Heart left ventricle (tissue), 16 donors: ENCODE measurements around the gene NEDD8. TPM values are rescaled to one million over a fixed set of nuclear protein-coding genes. Genes with fewer than 3 reads are reported as not detected.

Experiments
- ATAC-seq, 4 donors: fragments of 200-7000 bp; cut with Tn5 transposase; one replicate each; pipeline ENCODE4 v1.9.1; 2020 to 2022; ENCODE audit warnings: moderate library complexity in 4 of 4, mild to moderate bottlenecking in 3 of 4, moderate number of reproducible peaks in 1 of 4
- DNase-seq, 5 donors: peaks; one replicate each; pipeline ENCODE4 v3.0.0-alpha.2; 2020
- H3K27ac ChIP-seq, 12 donors: fragments of 200-600 bp; sonication (generic) in 4 of 12; one replicate each; pipeline versions ENCODE4 v1.5.0 to v1.8.0; 2016 to 2022; ENCODE audit warnings: mild to moderate bottlenecking in 2 of 12
- H3K27me3 ChIP-seq, 9 donors: fragments of 200-600 bp; sonication (generic) in 2 of 9; one replicate each; pipeline versions ENCODE4 v1.5.1 to v1.8.0; 2016 to 2022; ENCODE audit warnings: mild to moderate bottlenecking in 3 of 9
- H3K36me3 ChIP-seq, 9 donors: fragments of 200-600 bp; sonication (generic) in 2 of 9; one replicate each; pipeline versions ENCODE4 v1.5.0 to v1.8.0; 2018 to 2022; ENCODE audit warnings: mild to moderate bottlenecking in 2 of 9
- H3K4me1 ChIP-seq, 12 donors: fragments of 200-600 bp; sonication (generic) in 4 of 12; one replicate each; pipeline versions ENCODE4 v1.5.0 to v1.8.0; 2016 to 2022; ENCODE audit warnings: mild to moderate bottlenecking in 3 of 12
- H3K4me3 ChIP-seq, 12 donors: fragments of 200-600 bp; sonication (generic) in 4 of 12; one replicate each; pipeline versions ENCODE4 v1.5.0 to v1.8.0; 2017 to 2022; ENCODE audit warnings: mild to moderate bottlenecking in 9 of 12, moderate library complexity in 4 of 12
- H3K9me3 ChIP-seq, 12 donors: fragments of 200-600 bp; sonication (generic) in 4 of 12; one replicate each; pipeline versions ENCODE4 v1.5.0 to v1.8.0; 2016 to 2022; ENCODE audit warnings: mild to moderate bottlenecking in 1 of 12
- CTCF ChIP-seq, 12 donors: fragments of 200-600 bp; sonication (generic) in 4 of 12; IDR thresholded peaks; one replicate each; pipeline versions ENCODE4 v1.5.0 to v1.8.0; 2018 to 2022; ENCODE audit warnings: antibody characterized with exemption in 12 of 12, mild to moderate bottlenecking in 5 of 12
- POLR2A ChIP-seq, 2 donors: fragments of 450-650 bp; IDR thresholded peaks; one replicate each; pipeline ENCODE4 v1.6.1; 2017; ENCODE audit warnings: antibody characterized with exemption in 2 of 2, mild to moderate bottlenecking in 2 of 2, moderate library complexity in 2 of 2
- WGBS, 4 donors: extraction: QIAGEN DNeasy Blood & Tissue Kit in 2 of 4; methylation state at CpG; one replicate each; pipeline versions ENCODE4 v1.1.5 to v1.1.7; 2013 to 2018; 5-methylcytosine and 5-hydroxymethylcytosine counted together
- intact Hi-C, 10 donors: fragments of 100-400 bp; cut with DNase I; formaldehyde crosslinking; loops; one replicate each; pipeline versions ENCODE4 v1.11.1 to v1.14.2; 2022
- polyA plus RNA-seq, 2 donors: library from polyadenylated mRNA; stranded (reverse); fragments of 200-250 nt; gene quantifications; one replicate each; pipeline ENCODE4 v1.2.3, GENCODE V29; 2013
- total RNA-seq, 9 donors: library from RNA; depleted of rRNA in 2 of 9; stranded (reverse); fragments of >200 nt in 2 of 9; fragmentation: NEBNext Ultra II Directional in 3 of 9; extraction: Animal tissue kit (Norgen Biotek cat#: 25700) in 3 of 9; gene quantifications; one replicate each; pipeline versions ENCODE4 v1.1.0 to v1.2.4, GENCODE V29; 2016 to 2023
- donor health status: ischemic (EF 13 %, LVEDD 7.1; RV severe dilation, severe dysfunction).
- donor health status: healthy with polysubstance abuse.
- donor health status: DM: no; HTN: yes; CAD: no.
- donor health status: DM: no; HTN: no; CAD: no.
- donor health status: ischemic (EF 25% LVEDD 6.9; RV normal size, moderate dysfunction).
- donor health status: ischemic (EF 25% LVEDD 5.7; RV mildly dilated, moderate dysfunction).
- donor health status: healthy.
- donor health status: DM: yes; HTN: yes; CAD: no.
- donor health status: ischemic (EF 35%, LVEDD 5.7; RV mildly dilated, moderate dysfunction).
- donor health status: nonischemic (EF 11% LVEDD 7.7; RV severe dilation, severe dysfunction).
- donor health status: DM: yes; HTN: yes; CAD: no.
- donor health status: PGD.
- donor health status: ischemic (EF 29% LVEDD 5.4; RV normal size, mild dysfunction).
- donor health status: nonischemic (EF 23%, LVEDD 6.1; RV moderate dilation, normal function).

NEDD8 gene
- total and polyA plus RNA-seq, 11 donors: 174 to 287 (median 206) TPM

DNA sequence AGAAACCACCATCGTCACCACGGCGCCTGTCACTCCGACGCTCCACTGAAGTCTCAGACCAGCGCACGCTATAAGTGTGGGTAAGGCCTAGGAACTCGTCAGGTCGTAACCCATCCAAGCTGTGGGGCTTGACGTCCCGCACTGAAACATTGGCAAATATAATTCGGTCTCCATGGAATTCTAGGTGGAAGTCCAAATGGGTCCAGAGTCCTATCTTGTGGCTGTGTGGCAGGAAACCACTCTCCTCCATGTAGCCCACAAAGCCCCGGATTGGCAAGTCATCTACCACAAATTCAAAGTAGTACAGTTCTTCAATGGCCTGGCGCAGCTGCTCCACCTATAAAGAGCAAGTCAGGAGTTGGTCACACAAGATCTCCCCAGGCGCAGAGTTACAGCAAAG, 39.2 kb downstream of the NEDD8 start:
- 88 to 96% (median 95%) methylated on average over 15 of the region's 15 CpGs for WGBS, 4 donors
- ATAC-seq: no peak

DNA sequence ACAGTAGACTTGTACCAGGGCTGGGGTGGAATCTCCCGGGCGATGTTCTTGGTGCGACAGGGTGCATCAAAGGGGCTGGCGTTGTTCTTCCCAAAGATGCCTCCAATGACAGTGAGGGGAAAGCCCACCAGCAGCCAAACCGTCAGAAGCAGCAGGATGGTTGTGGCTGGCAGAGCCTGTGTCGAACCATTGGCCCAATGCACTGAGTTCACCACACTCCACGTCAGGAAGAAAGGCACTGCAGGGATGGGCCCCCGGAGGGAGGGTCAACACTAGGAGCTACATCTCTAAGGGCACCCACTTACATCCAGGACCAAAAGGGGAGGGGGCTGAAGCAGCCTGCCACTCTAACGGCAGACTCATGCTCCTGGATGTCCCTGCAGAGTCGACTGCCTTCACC, 41.8 kb downstream of the NEDD8 start:
- TF ChIP-seq CTCF (IDR thresholded peaks at IDR 0.05) (no peak), POLR2A (IDR thresholded peaks at IDR 0.05) (no peak)
- WGBS, 4 donors: 89 to 93% (median 92%) methylated on average over 7 to 10 of the region's 10 CpGs
- peaks cover 2 to 37% (median 25%) of the 10 kb centered on the region in 12 donors for H3K4me1 ChIP-seq
- H3K4me3 ChIP-seq: no peak overlapping the region
- no peak overlapping the region for H3K27ac ChIP-seq
- no peaks in the 10 kb centered on the region for H3K27me3 ChIP-seq
- H3K36me3 ChIP-seq: peaks cover 0 to 50% (median 37%) of the 10 kb centered on the region in 9 donors
- intact Hi-C loops: no loop called here
- ATAC-seq: no peak
- H3K9me3 ChIP-seq: no peaks in the 10 kb centered on the region
- DNase-seq: no peak

More for the DNA sequence above, 39.2 kb downstream of the NEDD8 start:
- no peak overlapping the region for H3K27ac ChIP-seq
- no peak for DNase-seq
- H3K4me3 ChIP-seq: no peak overlapping the region
- intact Hi-C loops: no loop called here
- no peak for TF ChIP-seq POLR2A (IDR thresholded peaks at IDR 0.05)
- no peak for TF ChIP-seq CTCF (IDR thresholded peaks at IDR 0.05)
- H3K4me1 ChIP-seq: peaks cover 2 to 49% (median 32%) of the 10 kb centered on the region in 12 donors
- H3K27me3 ChIP-seq: no peaks in the 10 kb centered on the region
- H3K9me3 ChIP-seq: no peaks in the 10 kb centered on the region
- H3K36me3 ChIP-seq: peaks cover 0 to 33% (median 23%) of the 10 kb centered on the region in 9 donors

GRCh38 chr14:24189460-24189859, 42.7 kb downstream of the NEDD8 start:
- Histone ChIP-seq H3K36me3 (peaks cover 0 to 60% (median 46%) of the 10 kb centered on the region in 9 donors), H3K27ac (peak overlapping the region in 6 of 12 donors; percentile 41 to 80 (median 68)), H3K9me3 (no peaks in the 10 kb centered on the region), H3K4me3 (no peak overlapping the region), H3K4me1 (peaks cover under 1 to 31% (median 20%) of the 10 kb centered on the region in 12 donors), H3K27me3 (no peaks in the 10 kb centered on the region)
- intact Hi-C loops: loop anchor here in 1 of 10 donors (2.0 kb wide), 1 partner anchor 75 kb away; the partner anchor contains the start of genes DCAF11 and NRL
- no peak for ATAC-seq
- WGBS, 4 donors: 88 to 95% (median 95%) methylated on average over 9 of the region's 9 CpGs
- DNase-seq: no peak
- TF ChIP-seq POLR2A (IDR thresholded peaks at IDR 0.05) (no peak), CTCF (IDR thresholded peaks at IDR 0.05) (no peak)

GRCh38 chr14:24189059-24189375, 43.1 kb downstream of the NEDD8 start:
- H3K36me3 ChIP-seq: peaks cover 0 to 64% (median 50%) of the 10 kb centered on the region in 9 donors
- TF ChIP-seq POLR2A (IDR thresholded peaks at IDR 0.05) (no peak), CTCF (IDR thresholded peaks at IDR 0.05) (no peak)
- intact Hi-C loops: loop anchor here in 1 of 10 donors (2.0 kb wide), 1 partner anchor 74 kb away; the partner anchor contains the start of genes DCAF11 and NRL
- DNase-seq (no peak), ATAC-seq (no peak)
- no peaks in the 10 kb centered on the region for H3K27me3 ChIP-seq
- peak overlapping the region in 11 of 12 donors; percentile 11 to 80 (median 66) for H3K27ac ChIP-seq
- 2 to 5% (median 2%) methylated on average over 3 of the region's 3 CpGs for WGBS, 4 donors
- H3K4me3 ChIP-seq: peak overlapping the region in 9 of 12 donors; percentile 66 to 83 (median 71)
- H3K4me1 ChIP-seq: peaks cover 0 to 26% (median 15%) of the 10 kb centered on the region in 12 donors
- no peaks in the 10 kb centered on the region for H3K9me3 ChIP-seq
